ENCODE results near the gene RASEF. TPM values are rescaled to one million over a fixed set of nuclear protein-coding genes. Genes with fewer than 3 reads are reported as not detected.

RASEF gene
- total RNA-seq, 1 experiment from 2014 or later: 2.2 TPM

GRCh38 chr9:82993856-82994605 lies 68.9 kb downstream of the RASEF start:
- Histone ChIP-seq H2BK120ac (ENCODE audit: low read depth, low read length, poor library complexity, severe bottlenecking) (no peak overlapping the region), H4K5ac (ENCODE audit: insufficient read length, low read depth, low read length) (no peak overlapping the region), H3K4me2 (ENCODE audit: insufficient read depth, insufficient read length, low read length) (no peak overlapping the region), H2BK12ac (ENCODE audit: insufficient read length, low read depth, low read length) (no peak overlapping the region), H3K27me3 (ENCODE audit: insufficient read depth, low read length) (no peaks in the 10 kb centered on the region), H3K23ac (ENCODE audit: insufficient read length, low read depth, low read length) (no peak overlapping the region), H3K14ac (ENCODE audit: insufficient read depth, low read length) (no peak overlapping the region; the same call in 1 of the 2 replicates), H2AK5ac (ENCODE audit: insufficient read length, low read length) (no peak overlapping the region), H2BK20ac (ENCODE audit: low read depth, low read length, poor library complexity, severe bottlenecking) (no peak overlapping the region), H4K20me1 (ENCODE audit: control insufficient read depth, insufficient read depth, insufficient read length) (no peaks in the 10 kb centered on the region), H3K23me2 (ENCODE audit: insufficient read length, low read depth, low read length, poor library complexity, severe bottlenecking) (no peaks in the 10 kb centered on the region), H3K27ac (ENCODE audit: insufficient read length, low read depth, low read length) (no peak overlapping the region), H2BK15ac (ENCODE audit: low read depth, low read length) (no peak overlapping the region), H3K79me1 (ENCODE audit: insufficient read depth, low read depth, low read length, poor library complexity, severe bottlenecking) (no peaks in the 10 kb centered on the region), H3K18ac (ENCODE audit: insufficient read length, low read depth, low read length) (no peak overlapping the region), H3K4me1 (ENCODE audit: insufficient read depth, low read length) (peaks cover 5% of the 10 kb centered on the region; the same call in 1 of the 2 replicates), H3K4ac (ENCODE audit: low read depth, low read length) (no peak overlapping the region), H4K8ac (replicated peaks; ENCODE audit: insufficient read length, low read depth, low read length) (no peak overlapping the region), H3K9ac (ENCODE audit: extremely low read depth, insufficient read length, low read length) (no peak overlapping the region), H3K9me3 (ENCODE audit: control insufficient read depth, low read depth, low read length) (no peaks in the 10 kb centered on the region), H3K79me2 (ENCODE audit: insufficient read depth, low read length) (no peaks in the 10 kb centered on the region), H3K56ac (ENCODE audit: insufficient read length, low read depth, low read length) (no peak overlapping the region), H2AFZ (ENCODE audit: low read length) (no peak overlapping the region), H4K91ac (ENCODE audit: insufficient read length, low read depth, low read length) (no peak overlapping the region), H3T11ph (ENCODE audit: low read length) (no peak overlapping the region), H2BK5ac (ENCODE audit: insufficient read length, low read length) (no peak overlapping the region)
- DNase-seq: no peak
- Mint-ChIP-seq H3K27me3 (ENCODE audit: low read depth) (no peaks in the 10 kb centered on the region), H3K36me3 (ENCODE audit: insufficient read depth in 1 of 3, low read depth in 3 of 3) (no peaks in the 10 kb centered on the region), H3K4me3 (no peak overlapping the region), H3K4me1 (peaks cover 7 to 11% of the 10 kb centered on the region in 2 experiments), H3K9me3 (no peaks in the 10 kb centered on the region), H3K27ac (no peak overlapping the region)
- TF ChIP-seq, protein P1, sequence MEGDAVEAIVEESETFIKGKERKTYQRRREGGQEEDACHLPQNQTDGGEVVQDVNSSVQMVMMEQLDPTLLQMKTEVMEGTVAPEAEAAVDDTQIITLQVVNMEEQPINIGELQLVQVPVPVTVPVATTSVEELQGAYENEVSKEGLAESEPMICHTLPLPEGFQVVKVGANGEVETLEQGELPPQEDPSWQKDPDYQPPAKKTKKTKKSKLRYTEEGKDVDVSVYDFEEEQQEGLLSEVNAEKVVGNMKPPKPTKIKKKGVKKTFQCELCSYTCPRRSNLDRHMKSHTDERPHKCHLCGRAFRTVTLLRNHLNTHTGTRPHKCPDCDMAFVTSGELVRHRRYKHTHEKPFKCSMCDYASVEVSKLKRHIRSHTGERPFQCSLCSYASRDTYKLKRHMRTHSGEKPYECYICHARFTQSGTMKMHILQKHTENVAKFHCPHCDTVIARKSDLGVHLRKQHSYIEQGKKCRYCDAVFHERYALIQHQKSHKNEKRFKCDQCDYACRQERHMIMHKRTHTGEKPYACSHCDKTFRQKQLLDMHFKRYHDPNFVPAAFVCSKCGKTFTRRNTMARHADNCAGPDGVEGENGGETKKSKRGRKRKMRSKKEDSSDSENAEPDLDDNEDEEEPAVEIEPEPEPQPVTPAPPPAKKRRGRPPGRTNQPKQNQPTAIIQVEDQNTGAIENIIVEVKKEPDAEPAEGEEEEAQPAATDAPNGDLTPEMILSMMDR (conservative IDR thresholded peaks at IDR 0.05): no peak
- WGBS (ENCODE audit: extremely low coverage, insufficient read length, low lambda C conversion rate): no CpG with 5 or more reads among the region's 8 CpGs

All from H9 (cell line).